PC-3 (cell line): ENCODE results near the gene RPE. TPM values are rescaled to one million over a fixed set of nuclear protein-coding genes. Genes with fewer than 3 reads are reported as not detected.

Experiments used
- ATAC-seq: fragments of 200-7000 bp; cut with Tn5 transposase; 2 replicates; pipeline ENCODE4 v1.9.1; 2020; ENCODE audit warnings: mild to moderate bottlenecking, moderate library complexity
- BruUV-seq: library from RNA; stranded (reverse); fragments of 400-500 nt; replicated peaks from 2 replicates; lab custom pipeline; 2021; lab: Mats Ljungman, UMichigan
- CTCF ChIA-PET: fragments of 300-600 bp; sonication (Branson Sonifier 250); formaldehyde crosslinking; loops from one replicate; lab custom pipeline; 2022; ENCODE audit warnings: antibody characterized with exemption; lab: Charles Lee
- POLR2A ChIA-PET: fragments of 300-600 bp; sonication (Branson Sonifier 250); formaldehyde crosslinking; loops from one replicate; lab custom pipeline; 2022; ENCODE audit warnings: antibody characterized with exemption; ENCODE audit not compliant: unreplicated experiment; lab: Charles Lee
- DNase-seq: peaks from one replicate; pipeline ENCODE4 v3.0.0-alpha.2; 2015
- H2AFZ ChIP-seq: fragments of 300-600 bp; sonication (generic); 2 replicates; pipeline ENCODE4 v1.6.0; 2016; ENCODE audit warnings: antibody characterized with exemption, low read length
- H3F3A ChIP-seq: fragments of 300-600 bp; sonication (generic); one replicate; pipeline ENCODE4 v1.6.0; 2017; ENCODE audit warnings: antibody characterized with exemption, low read length, control low read depth, mild to moderate bottlenecking; ENCODE audit not compliant: unreplicated experiment
- H3K27ac ChIP-seq: fragments of 300-600 bp; sonication (generic); 2 replicates; pipeline ENCODE4 v1.5.1; 2016; ENCODE audit warnings: mild to moderate bottlenecking, low read length
- H3K27me3 ChIP-seq: fragments of 300-600 bp; sonication (generic); 2 replicates; pipeline ENCODE4 v1.6.1; 2016; ENCODE audit warnings: low read length, mixed read lengths
- H3K36me3 ChIP-seq: fragments of 300-600 bp; sonication (generic); 2 replicates; pipeline ENCODE4 v1.6.1; 2016; ENCODE audit warnings: low read depth, mixed run types, low read length, mixed read lengths
- H3K4me1 ChIP-seq: fragments of 300-600 bp; sonication (generic); 2 replicates; pipeline ENCODE4 v1.5.1; 2016; ENCODE audit warnings: low read length; ENCODE audit not compliant: insufficient read depth
- H3K4me2 ChIP-seq: fragments of 300-600 bp; sonication (generic); 2 replicates; pipeline ENCODE4 v1.6.0; 2016; ENCODE audit warnings: low read length
- H3K4me3 ChIP-seq: fragments of 300-600 bp; sonication (generic); 2 replicates; pipeline ENCODE4 v1.5.1; 2016; ENCODE audit warnings: mild to moderate bottlenecking, low read length, mixed read lengths
- H3K79me2 ChIP-seq: fragments of 300-600 bp; sonication (generic); 2 replicates; pipeline ENCODE4 v1.6.1; 2017; ENCODE audit warnings: low read length, mixed read lengths
- H3K9ac ChIP-seq: fragments of 300-600 bp; sonication (generic); 2 replicates; pipeline ENCODE4 v1.6.0; 2016; ENCODE audit warnings: mild to moderate bottlenecking, low read length
- H3K9me2 ChIP-seq: fragments of 300-600 bp; sonication (generic); replicated peaks from 2 replicates; pipeline ENCODE4 v1.6.1; 2016; ENCODE audit warnings: mixed run types, low read length, mixed read lengths
- H3K9me3 ChIP-seq: fragments of 300-600 bp; sonication (generic); 2 replicates; pipeline ENCODE4 v1.6.1; 2016; ENCODE audit warnings: low read length, mixed read lengths
- H4K20me1 ChIP-seq: fragments of 300-600 bp; sonication (generic); 2 replicates; pipeline ENCODE4 v1.6.1; 2016; ENCODE audit warnings: low read length, mixed read lengths
- EZH2 ChIP-seq: fragments of 300-600 bp; sonication (generic); IDR thresholded peaks from one replicate; pipeline ENCODE4 v1.6.1; 2017; ENCODE audit warnings: antibody characterized with exemption, mild to moderate bottlenecking, low read length; ENCODE audit not compliant: unreplicated experiment
- EZH2phosphoT487 ChIP-seq: fragments of 300-600 bp; sonication (generic); IDR thresholded peaks from 2 replicates; pipeline ENCODE4 v1.6.1; 2018; ENCODE audit warnings: mild to moderate bottlenecking, antibody characterized with exemption, low read length, borderline replicate concordance
- intact Hi-C: fragments of 100-400 bp; cut with micrococcal nuclease; formaldehyde crosslinking; loops from 2 replicates; pipeline ENCODE4 v1.9.0; 2023
- total RNA-seq: library from RNA; depleted of rRNA; stranded (reverse); fragments of >200 nt; gene quantifications from 2 replicates; pipeline ENCODE4 v1.2.3, GENCODE V29; 2014
- TF ChIP-seq, protein P1 (sequence below): fragments of 300-600 bp; sonication (generic); conservative IDR thresholded peaks from 2 replicates; pipeline ENCODE4 v1.5.1; 2017; ENCODE audit warnings: antibody characterized with exemption, low read depth, mild to moderate bottlenecking, low read length

Gene RPE
- total RNA-seq, 1 experiment from 2014 or later: 60.5 TPM

DNA sequence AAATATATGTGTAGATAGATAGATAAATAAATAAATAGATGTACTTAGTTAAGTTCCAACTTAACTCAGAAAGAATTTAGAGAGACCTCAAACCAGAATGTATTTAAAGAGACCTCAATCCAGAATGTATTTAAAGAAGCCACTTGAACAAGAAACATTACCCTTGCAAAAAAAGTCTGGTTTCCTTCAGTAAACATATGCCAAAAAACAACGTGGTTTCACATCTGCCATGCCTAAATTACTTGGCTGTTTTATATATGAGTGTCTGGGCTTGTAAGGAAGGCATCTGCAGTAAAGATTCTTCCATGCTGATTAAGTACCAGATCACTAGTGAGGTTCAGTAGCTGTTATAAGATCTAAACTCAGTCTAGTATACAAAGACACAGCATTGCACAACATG lies 29.1 kb upstream of the RPE start:
- Histone ChIP-seq H3K79me2 (no peaks in the 10 kb centered on the region), H3K4me2 (no peak overlapping the region), H3K36me3 (no peaks in the 10 kb centered on the region), H3K9ac (no peak overlapping the region), H3K27me3 (peaks cover 42% of the 10 kb centered on the region), H2AFZ (no peak overlapping the region), H3K4me3 (no peak overlapping the region), H3K27ac (no peak overlapping the region), H3F3A (no peaks in the 10 kb centered on the region), H3K9me2 (no peaks in the 10 kb centered on the region), H3K4me1 (no peaks in the 10 kb centered on the region), H4K20me1 (no peaks in the 10 kb centered on the region), H3K9me3 (no peaks in the 10 kb centered on the region)
- ChIA-PET CTCF (no interaction called here), POLR2A (no interaction called here)
- DNase-seq (no peak), ATAC-seq (no peak)
- intact Hi-C loops: no loop called here
- no TSS peak for BruUV-seq
- no peak for TF ChIP-seq EZH2
- TF ChIP-seq EZH2phosphoT487: no peak
- TF ChIP-seq, protein P1, sequence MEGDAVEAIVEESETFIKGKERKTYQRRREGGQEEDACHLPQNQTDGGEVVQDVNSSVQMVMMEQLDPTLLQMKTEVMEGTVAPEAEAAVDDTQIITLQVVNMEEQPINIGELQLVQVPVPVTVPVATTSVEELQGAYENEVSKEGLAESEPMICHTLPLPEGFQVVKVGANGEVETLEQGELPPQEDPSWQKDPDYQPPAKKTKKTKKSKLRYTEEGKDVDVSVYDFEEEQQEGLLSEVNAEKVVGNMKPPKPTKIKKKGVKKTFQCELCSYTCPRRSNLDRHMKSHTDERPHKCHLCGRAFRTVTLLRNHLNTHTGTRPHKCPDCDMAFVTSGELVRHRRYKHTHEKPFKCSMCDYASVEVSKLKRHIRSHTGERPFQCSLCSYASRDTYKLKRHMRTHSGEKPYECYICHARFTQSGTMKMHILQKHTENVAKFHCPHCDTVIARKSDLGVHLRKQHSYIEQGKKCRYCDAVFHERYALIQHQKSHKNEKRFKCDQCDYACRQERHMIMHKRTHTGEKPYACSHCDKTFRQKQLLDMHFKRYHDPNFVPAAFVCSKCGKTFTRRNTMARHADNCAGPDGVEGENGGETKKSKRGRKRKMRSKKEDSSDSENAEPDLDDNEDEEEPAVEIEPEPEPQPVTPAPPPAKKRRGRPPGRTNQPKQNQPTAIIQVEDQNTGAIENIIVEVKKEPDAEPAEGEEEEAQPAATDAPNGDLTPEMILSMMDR: no peak

DNA sequence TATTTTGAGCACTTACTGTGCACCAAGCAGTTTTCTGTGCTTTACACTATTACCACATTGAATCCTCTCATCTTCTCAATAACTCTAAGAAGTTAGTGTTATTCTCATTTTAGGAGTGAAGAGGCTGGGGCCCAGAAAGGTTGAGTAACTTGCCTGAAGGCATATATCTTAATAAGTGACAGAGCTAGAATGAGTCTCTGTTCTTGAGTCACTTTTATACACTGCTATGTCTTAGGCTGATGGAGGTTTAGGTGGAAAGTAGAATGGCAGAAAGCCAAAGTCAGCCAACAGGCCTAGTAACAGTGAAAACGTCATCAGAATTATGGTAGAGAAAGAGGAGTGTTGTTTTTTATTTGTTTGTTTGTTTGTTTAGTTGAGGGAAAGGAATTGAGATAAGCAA lies 27.9 kb upstream of the RPE start:
- ChIA-PET CTCF (no interaction called here), POLR2A (no interaction called here)
- DNase-seq: peak; percentile 45
- no peaks in the 10 kb centered on the region for H4K20me1 ChIP-seq
- no peak for ATAC-seq
- no peaks in the 10 kb centered on the region for H3K9me3 ChIP-seq
- no peak overlapping the region for H3K4me2 ChIP-seq
- BruUV-seq: no TSS peak
- H3K27me3 ChIP-seq: peaks cover 40% of the 10 kb centered on the region
- no peak overlapping the region for H2AFZ ChIP-seq
- H3K27ac ChIP-seq: no peak overlapping the region
- H3K4me1 ChIP-seq: no peaks in the 10 kb centered on the region
- no peak overlapping the region for H3K9ac ChIP-seq
- no peaks in the 10 kb centered on the region for H3K36me3 ChIP-seq
- intact Hi-C loops: no loop called here
- no peaks in the 10 kb centered on the region for H3K79me2 ChIP-seq
- no peaks in the 10 kb centered on the region for H3F3A ChIP-seq
- no peak for TF ChIP-seq EZH2phosphoT487
- TF ChIP-seq, protein P1: no peak
- TF ChIP-seq EZH2: no peak
- no peak overlapping the region for H3K4me3 ChIP-seq
- H3K9me2 ChIP-seq: no peaks in the 10 kb centered on the region

DNA sequence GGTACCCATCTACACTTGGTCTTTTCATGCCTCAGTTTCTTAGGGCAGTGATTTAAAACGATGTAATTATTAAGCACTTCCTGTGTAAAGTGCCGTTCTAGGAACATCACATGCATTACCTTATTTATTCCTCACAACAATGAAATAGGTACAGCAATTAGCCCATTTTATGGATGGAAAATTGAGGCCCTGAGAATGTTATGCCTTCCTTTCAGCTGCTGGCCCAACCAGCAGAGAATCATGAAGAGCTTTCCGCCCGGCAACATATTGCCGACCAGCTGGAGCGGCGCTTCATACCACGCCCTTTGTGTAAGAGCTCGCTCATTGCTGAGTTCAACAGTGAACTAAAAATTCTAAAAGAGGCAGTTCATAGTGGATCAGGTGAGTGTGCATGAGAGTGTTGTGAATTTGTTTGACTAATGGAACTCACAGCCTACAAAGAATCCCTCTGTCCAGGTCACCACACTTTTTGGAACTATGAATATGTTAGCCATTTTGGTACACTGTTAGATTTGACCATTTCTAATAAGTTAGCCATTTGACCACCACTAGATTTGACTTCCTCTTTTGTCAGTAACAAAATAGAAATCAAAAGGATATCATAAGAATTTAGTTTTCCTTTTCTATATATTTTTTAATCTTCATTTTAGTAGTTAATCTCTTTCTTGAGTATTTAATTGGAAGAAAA lies 25.6 kb upstream of the RPE start:
- H3K4me3 ChIP-seq: no peak overlapping the region
- no peaks in the 10 kb centered on the region for H3K9me3 ChIP-seq
- H3K4me2 ChIP-seq: no peak overlapping the region
- no peak overlapping the region for H3K9ac ChIP-seq
- H3K27ac ChIP-seq: no peak overlapping the region
- no peak for DNase-seq
- POLR2A ChIA-PET: no interaction called here
- no peak for TF ChIP-seq EZH2
- no peak for TF ChIP-seq EZH2phosphoT487
- TF ChIP-seq, protein P1: no peak
- no peak overlapping the region for H2AFZ ChIP-seq
- H3K79me2 ChIP-seq: no peaks in the 10 kb centered on the region
- CTCF ChIA-PET: no interaction called here
- intact Hi-C loops: loop anchor here (1.0 to 2.0 kb wide), 3 partner anchors 218 to 422 kb away; no protein-coding TSS in a partner anchor
- no peaks in the 10 kb centered on the region for H3K36me3 ChIP-seq
- H4K20me1 ChIP-seq: no peaks in the 10 kb centered on the region
- H3F3A ChIP-seq: no peaks in the 10 kb centered on the region
- no peaks in the 10 kb centered on the region for H3K4me1 ChIP-seq
- no peak for ATAC-seq
- BruUV-seq: no TSS peak
- no peaks in the 10 kb centered on the region for H3K9me2 ChIP-seq
- peaks cover 31% of the 10 kb centered on the region; the same call in 1 of the 2 replicates for H3K27me3 ChIP-seq
